ENCODE data around the gene SLC25A21. TPM values are rescaled to one million over a fixed set of nuclear protein-coding genes. Genes with fewer than 3 reads are reported as not detected.
"Not testable (repeated sequence)": the region's sequence is repeated elsewhere in the genome, so short reads cannot be mapped to it uniquely, and the experiment has no call there.

SLC25A21 gene
- polyA plus RNA-seq, 2 donors = 0.53 to 0.74 TPM

DNA sequence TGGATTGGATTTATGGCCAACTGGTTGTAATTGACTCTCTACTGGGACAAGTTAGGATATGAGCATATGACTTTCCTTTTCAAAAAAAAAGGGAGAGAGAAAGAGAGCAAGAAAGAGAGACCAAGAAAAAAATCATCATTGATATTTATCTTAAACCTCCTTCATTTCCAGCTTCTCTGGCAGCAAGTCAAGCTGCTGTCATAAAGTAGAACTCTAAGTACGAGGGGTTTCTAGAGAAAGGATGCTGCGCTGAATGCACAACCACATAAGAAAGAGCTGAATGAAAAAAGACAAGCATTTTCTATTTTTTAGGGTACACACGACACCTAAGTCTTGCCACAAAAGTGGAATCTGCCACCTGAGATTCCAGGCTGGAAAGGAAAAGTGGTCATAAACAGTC is 182.6 kb downstream of the SLC25A21 start:
- Histone ChIP-seq H3K36me3 (ENCODE audit: control insufficient read depth in 2 of 2, insufficient read depth in 2 of 2, low read length in 1 of 2) (no peaks in the 10 kb centered on the region), H3K4me3 (ENCODE audit: low read depth in 1 of 2, low read length in 2 of 2) (no peak overlapping the region), H3K4me1 (ENCODE audit: control insufficient read depth in 2 of 2, insufficient read depth in 2 of 2, low read length in 1 of 2) (no peaks in the 10 kb centered on the region), H3K9me3 (ENCODE audit: control insufficient read depth in 2 of 2, insufficient read depth in 1 of 2, low read depth in 1 of 2, low read length in 1 of 2) (no peaks in the 10 kb centered on the region), H3K27me3 (ENCODE audit: control insufficient read depth in 1 of 2, insufficient read depth in 2 of 2, low read length in 2 of 2) (no peaks in the 10 kb centered on the region), H3K27ac (ENCODE audit: low read depth in 2 of 2, low read length in 1 of 2) (no peak overlapping the region)
- WGBS, 2 donors = 76 to 85% methylated on average over 3 of the region's 3 CpGs

DNA sequence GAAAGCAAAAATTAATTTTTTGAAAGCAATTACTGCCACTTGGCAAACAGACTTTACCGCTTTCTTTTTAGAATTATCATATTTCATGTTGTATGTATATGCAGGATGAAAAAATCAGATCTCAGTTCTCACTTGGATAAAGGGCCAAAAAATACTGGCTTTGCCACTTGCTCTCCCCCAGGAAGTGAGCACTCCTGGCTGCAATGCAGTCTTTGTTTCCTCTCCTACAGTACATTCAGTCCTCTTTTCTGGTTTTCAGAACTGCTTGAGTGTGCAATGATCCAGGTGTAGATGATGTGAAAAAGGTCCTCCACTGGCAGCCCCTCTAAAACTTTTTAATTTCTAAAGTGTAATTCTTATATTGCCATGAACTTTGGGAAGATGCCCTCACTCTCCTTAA is 183.4 kb downstream of the SLC25A21 start:
- Histone ChIP-seq H3K36me3 (ENCODE audit: control insufficient read depth in 2 of 2, insufficient read depth in 2 of 2, low read length in 1 of 2) (no peaks in the 10 kb centered on the region), H3K27me3 (ENCODE audit: control insufficient read depth in 1 of 2, insufficient read depth in 2 of 2, low read length in 2 of 2) (no peaks in the 10 kb centered on the region), H3K27ac (ENCODE audit: low read depth in 2 of 2, low read length in 1 of 2) (no peak overlapping the region), H3K4me3 (ENCODE audit: low read depth in 1 of 2, low read length in 2 of 2) (no peak overlapping the region), H3K9me3 (ENCODE audit: control insufficient read depth in 2 of 2, insufficient read depth in 1 of 2, low read depth in 1 of 2, low read length in 1 of 2) (no peaks in the 10 kb centered on the region), H3K4me1 (ENCODE audit: control insufficient read depth in 2 of 2, insufficient read depth in 2 of 2, low read length in 1 of 2) (no peaks in the 10 kb centered on the region)
- WGBS, 2 donors = 96 to 100% methylated on average over 1 of the region's 1 CpG

DNA sequence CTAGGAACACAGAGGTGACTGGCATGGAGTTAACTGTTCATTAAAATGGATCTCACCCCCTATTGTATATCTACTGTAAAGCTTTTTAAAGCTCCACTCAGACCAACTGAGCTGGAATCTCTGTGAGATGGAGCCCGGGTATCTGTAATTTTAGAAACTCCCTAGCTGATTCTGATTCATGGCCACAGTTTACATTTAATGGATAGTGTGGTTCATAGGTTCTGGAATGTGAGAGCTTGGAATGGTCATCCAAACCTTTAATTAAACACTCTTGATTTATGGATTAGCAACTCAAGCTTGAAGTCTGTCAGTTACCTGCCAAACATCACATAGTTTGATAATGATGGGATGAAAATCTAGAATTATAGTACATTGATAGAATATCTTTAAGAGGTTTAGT is 183.8 kb downstream of the SLC25A21 start:
- Histone ChIP-seq H3K27ac (ENCODE audit: low read depth in 2 of 2, low read length in 1 of 2) (no peak overlapping the region), H3K4me1 (ENCODE audit: control insufficient read depth in 2 of 2, insufficient read depth in 2 of 2, low read length in 1 of 2) (no peaks in the 10 kb centered on the region), H3K36me3 (ENCODE audit: control insufficient read depth in 2 of 2, insufficient read depth in 2 of 2, low read length in 1 of 2) (no peaks in the 10 kb centered on the region), H3K27me3 (ENCODE audit: control insufficient read depth in 1 of 2, insufficient read depth in 2 of 2, low read length in 2 of 2) (no peaks in the 10 kb centered on the region), H3K9me3 (ENCODE audit: control insufficient read depth in 2 of 2, insufficient read depth in 1 of 2, low read depth in 1 of 2, low read length in 1 of 2) (no peaks in the 10 kb centered on the region), H3K4me3 (ENCODE audit: low read depth in 1 of 2, low read length in 2 of 2) (no peak overlapping the region)
- whole genome bisulfite sequencing, 2 donors = 60 to 78% methylated on average over 1 of the region's 1 CpG

DNA sequence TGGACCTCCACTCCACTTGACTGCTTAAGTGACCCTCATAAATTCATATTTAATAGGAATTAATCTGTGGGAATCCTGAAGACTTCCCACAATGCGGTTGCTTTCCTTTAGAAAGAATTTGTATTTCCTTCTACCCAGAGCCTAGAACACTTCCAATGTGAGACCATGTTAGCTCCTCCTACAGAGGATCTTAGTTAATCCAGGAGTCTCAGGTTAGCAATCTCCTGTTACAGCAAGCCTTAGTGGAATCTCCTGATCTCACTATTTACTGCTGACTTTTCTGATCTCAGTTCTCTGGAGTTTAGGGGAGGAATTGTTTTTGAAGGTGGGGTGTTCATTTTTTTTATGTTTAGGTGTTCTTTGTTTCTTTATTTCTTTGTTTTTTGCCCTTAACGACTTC is 186.0 kb downstream of the SLC25A21 start:
- H3K36me3 ChIP-seq (ENCODE audit: control insufficient read depth in 2 of 2, insufficient read depth in 2 of 2, low read length in 1 of 2) = no peaks in the 10 kb centered on the region
- no peaks in the 10 kb centered on the region for H3K9me3 ChIP-seq (ENCODE audit: control insufficient read depth in 2 of 2, insufficient read depth in 1 of 2, low read depth in 1 of 2, low read length in 1 of 2)
- H3K27me3 ChIP-seq (ENCODE audit: control insufficient read depth in 1 of 2, insufficient read depth in 2 of 2, low read length in 2 of 2) = no peaks in the 10 kb centered on the region
- H3K4me1 ChIP-seq (ENCODE audit: control insufficient read depth in 2 of 2, insufficient read depth in 2 of 2, low read length in 1 of 2) = no peaks in the 10 kb centered on the region
- H3K27ac ChIP-seq (ENCODE audit: low read depth in 2 of 2, low read length in 1 of 2) = no peak overlapping the region
- no peak overlapping the region for H3K4me3 ChIP-seq (ENCODE audit: low read depth in 1 of 2, low read length in 2 of 2)
- WGBS, 2 donors = 72 to 76% methylated on average over 2 of the region's 2 CpGs

DNA sequence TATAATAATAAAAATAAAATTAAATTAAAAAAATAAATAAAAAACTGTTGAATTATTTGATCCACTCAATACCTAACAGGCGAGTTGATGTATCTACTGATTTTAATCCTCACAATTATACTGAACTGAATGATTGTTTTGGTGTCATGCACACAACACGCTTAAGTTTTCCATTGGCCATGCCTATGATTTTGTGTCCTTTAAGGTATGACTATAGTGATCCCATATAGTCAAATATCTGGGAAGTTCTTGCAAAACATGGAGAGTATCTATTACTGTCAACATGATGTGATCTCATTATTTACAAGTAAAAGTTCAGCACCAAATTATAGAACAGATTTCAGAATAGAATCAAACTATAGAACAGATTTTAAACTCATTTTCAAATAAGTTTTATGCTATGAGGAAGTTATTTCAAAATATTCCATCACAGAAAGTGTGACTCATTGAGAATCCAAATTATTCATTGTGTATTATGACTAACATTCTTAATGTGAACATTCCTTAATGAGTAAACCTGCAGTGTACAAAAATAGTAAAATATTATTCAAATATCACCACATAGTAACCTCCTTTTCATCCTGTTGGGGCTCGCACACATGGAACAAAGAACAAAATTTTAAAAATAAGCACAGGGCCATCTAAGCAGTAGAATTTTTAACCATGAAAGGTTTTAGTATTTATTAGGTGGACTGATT is 190.4 kb downstream of the SLC25A21 start:
- H3K4me1 ChIP-seq (ENCODE audit: control insufficient read depth in 2 of 2, insufficient read depth in 2 of 2, low read length in 1 of 2) = no peaks in the 10 kb centered on the region
- H3K4me3 ChIP-seq (ENCODE audit: low read depth in 1 of 2, low read length in 2 of 2) = no peak overlapping the region
- H3K9me3 ChIP-seq (ENCODE audit: control insufficient read depth in 2 of 2, insufficient read depth in 1 of 2, low read depth in 1 of 2, low read length in 1 of 2) = no peaks in the 10 kb centered on the region
- 57 to 58% methylated on average over 3 of the region's 3 CpGs for WGBS, 2 donors
- peak overlapping the region in 1 of 2 donors; percentile 80 for H3K27ac ChIP-seq (ENCODE audit: low read depth in 2 of 2, low read length in 1 of 2)
- no peaks in the 10 kb centered on the region for H3K27me3 ChIP-seq (ENCODE audit: control insufficient read depth in 1 of 2, insufficient read depth in 2 of 2, low read length in 2 of 2)
- no peaks in the 10 kb centered on the region for H3K36me3 ChIP-seq (ENCODE audit: control insufficient read depth in 2 of 2, insufficient read depth in 2 of 2, low read length in 1 of 2)

DNA sequence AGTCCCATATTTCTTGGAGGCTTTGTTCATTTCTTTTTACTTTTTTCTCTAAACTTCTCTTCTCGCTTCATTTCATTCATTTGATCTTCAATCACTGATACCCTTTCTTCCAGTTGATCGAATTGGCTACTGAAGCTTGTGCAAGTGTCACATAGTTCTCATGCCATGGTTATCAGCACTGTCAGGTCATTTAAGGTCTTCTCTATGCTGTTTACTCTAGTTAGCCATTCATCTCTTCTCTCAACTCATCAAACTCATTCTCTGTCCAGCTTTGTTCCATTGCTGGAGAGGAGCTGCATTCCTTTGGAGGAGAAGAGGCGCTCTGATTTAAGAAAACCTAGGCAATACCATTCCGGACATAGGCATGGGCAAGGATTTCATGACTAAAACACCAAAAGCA is 192.0 kb downstream of the SLC25A21 start:
- H3K27me3 ChIP-seq (ENCODE audit: control insufficient read depth in 1 of 2, insufficient read depth in 2 of 2, low read length in 2 of 2); H3K4me1 ChIP-seq (ENCODE audit: control insufficient read depth in 2 of 2, insufficient read depth in 2 of 2, low read length in 1 of 2); H3K27ac ChIP-seq (ENCODE audit: low read depth in 2 of 2, low read length in 1 of 2); H3K4me3 ChIP-seq (ENCODE audit: low read depth in 1 of 2, low read length in 2 of 2); H3K36me3 ChIP-seq (ENCODE audit: control insufficient read depth in 2 of 2, insufficient read depth in 2 of 2, low read length in 1 of 2); H3K9me3 ChIP-seq (ENCODE audit: control insufficient read depth in 2 of 2, insufficient read depth in 1 of 2, low read depth in 1 of 2, low read length in 1 of 2): not testable (repeated sequence)
- 74 to 82% methylated on average over 4 of the region's 4 CpGs for WGBS, 2 donors

DNA sequence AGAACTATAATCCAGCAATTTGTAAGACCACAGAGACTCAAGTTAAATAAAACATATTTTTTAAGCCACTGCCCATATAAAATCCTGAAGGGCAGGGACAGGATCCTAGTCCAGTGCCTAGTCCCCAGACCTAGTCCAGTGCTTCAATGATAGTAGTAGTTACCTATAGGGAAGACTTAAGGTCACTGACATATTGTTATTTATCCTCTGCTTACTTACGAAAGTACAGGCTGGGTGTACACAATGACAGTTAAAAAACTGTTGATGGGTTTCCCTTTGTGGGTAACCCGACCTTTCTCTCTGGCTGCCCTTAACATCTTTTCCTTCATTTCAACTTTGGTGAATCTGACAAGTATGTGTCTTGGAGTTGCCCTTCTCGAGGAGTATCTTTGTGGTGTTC is 192.5 kb downstream of the SLC25A21 start:
- H3K4me3 ChIP-seq (ENCODE audit: low read depth in 1 of 2, low read length in 2 of 2) = no peak overlapping the region
- H3K9me3 ChIP-seq (ENCODE audit: control insufficient read depth in 2 of 2, insufficient read depth in 1 of 2, low read depth in 1 of 2, low read length in 1 of 2) = no peaks in the 10 kb centered on the region
- H3K27me3 ChIP-seq (ENCODE audit: control insufficient read depth in 1 of 2, insufficient read depth in 2 of 2, low read length in 2 of 2) = no peaks in the 10 kb centered on the region
- WGBS, 2 donors = 67 to 71% methylated on average over 3 of the region's 3 CpGs
- no peaks in the 10 kb centered on the region for H3K36me3 ChIP-seq (ENCODE audit: control insufficient read depth in 2 of 2, insufficient read depth in 2 of 2, low read length in 1 of 2)
- H3K4me1 ChIP-seq (ENCODE audit: control insufficient read depth in 2 of 2, insufficient read depth in 2 of 2, low read length in 1 of 2) = peaks cover 0 to 2% of the 10 kb centered on the region in 2 donors
- H3K27ac ChIP-seq (ENCODE audit: low read depth in 2 of 2, low read length in 1 of 2) = no peak overlapping the region

DNA sequence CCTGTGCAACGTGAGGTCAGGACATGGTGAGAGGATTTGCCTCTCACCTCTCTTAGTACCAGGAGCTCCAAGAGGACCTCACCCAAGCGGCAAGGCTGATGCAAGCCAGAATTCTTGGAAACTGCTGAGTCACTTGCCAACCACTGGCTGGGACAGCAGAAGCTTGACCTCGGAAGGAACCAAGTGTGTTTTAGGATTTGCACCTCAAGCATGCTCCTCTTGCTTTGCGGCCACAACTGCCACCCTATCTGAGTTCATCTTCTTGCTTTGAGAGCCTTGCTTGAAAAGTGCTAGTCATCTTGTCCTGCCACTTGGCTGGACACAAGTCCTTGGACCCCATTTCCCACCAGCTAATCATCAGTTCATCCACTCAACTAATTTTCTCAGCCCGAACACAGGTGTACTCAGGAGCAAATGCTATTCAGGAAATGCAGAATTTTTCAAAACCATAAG is 195.8 kb downstream of the SLC25A21 start:
- H3K27ac ChIP-seq (ENCODE audit: low read depth in 2 of 2, low read length in 1 of 2) = peak overlapping the region; percentile 81 to 85
- WGBS, 2 donors = 57 to 69% methylated on average over 5 of the region's 5 CpGs
- no peak overlapping the region for H3K4me3 ChIP-seq (ENCODE audit: low read depth in 1 of 2, low read length in 2 of 2)

DNA sequence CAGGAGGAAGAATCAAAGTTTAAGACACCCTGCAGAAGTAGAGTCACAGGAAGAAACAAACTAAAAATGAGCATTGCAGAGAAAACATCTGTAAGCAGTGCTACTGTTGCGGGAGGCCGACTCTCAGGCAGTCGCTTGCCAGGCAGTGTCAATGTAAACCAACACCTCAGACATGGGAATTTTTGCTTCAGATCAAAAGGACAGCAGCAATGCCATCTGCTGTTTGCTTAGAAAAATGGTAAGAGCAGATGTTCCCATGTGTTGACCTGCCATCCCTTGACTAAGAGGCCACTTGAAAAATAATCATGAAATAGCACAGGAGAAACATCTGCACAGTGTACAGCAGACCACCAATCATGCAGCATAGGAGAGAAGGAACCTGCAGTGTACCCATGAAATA is 196.6 kb downstream of the SLC25A21 start:
- H3K27me3 ChIP-seq (ENCODE audit: control insufficient read depth in 1 of 2, insufficient read depth in 2 of 2, low read length in 2 of 2) = no peaks in the 10 kb centered on the region
- no peaks in the 10 kb centered on the region for H3K36me3 ChIP-seq (ENCODE audit: control insufficient read depth in 2 of 2, insufficient read depth in 2 of 2, low read length in 1 of 2)
- peaks cover 0 to 6% of the 10 kb centered on the region in 2 donors for H3K4me1 ChIP-seq (ENCODE audit: control insufficient read depth in 2 of 2, insufficient read depth in 2 of 2, low read length in 1 of 2)
- H3K9me3 ChIP-seq (ENCODE audit: control insufficient read depth in 2 of 2, insufficient read depth in 1 of 2, low read depth in 1 of 2, low read length in 1 of 2) = no peaks in the 10 kb centered on the region
- H3K27ac ChIP-seq (ENCODE audit: low read depth in 2 of 2, low read length in 1 of 2) = peak overlapping the region; percentile 82 to 90
- WGBS, 2 donors = 46 to 54% methylated on average over 3 of the region's 3 CpGs
- H3K4me3 ChIP-seq (ENCODE audit: low read depth in 1 of 2, low read length in 2 of 2) = no peak overlapping the region

More for the DNA sequence above, 195.8 kb downstream of the SLC25A21 start:
- Histone ChIP-seq H3K36me3 (ENCODE audit: control insufficient read depth in 2 of 2, insufficient read depth in 2 of 2, low read length in 1 of 2) (no peaks in the 10 kb centered on the region), H3K9me3 (ENCODE audit: control insufficient read depth in 2 of 2, insufficient read depth in 1 of 2, low read depth in 1 of 2, low read length in 1 of 2) (no peaks in the 10 kb centered on the region), H3K27me3 (ENCODE audit: control insufficient read depth in 1 of 2, insufficient read depth in 2 of 2, low read length in 2 of 2) (no peaks in the 10 kb centered on the region), H3K4me1 (ENCODE audit: control insufficient read depth in 2 of 2, insufficient read depth in 2 of 2, low read length in 1 of 2) (peaks cover 0 to 6% of the 10 kb centered on the region in 2 donors)

DNA sequence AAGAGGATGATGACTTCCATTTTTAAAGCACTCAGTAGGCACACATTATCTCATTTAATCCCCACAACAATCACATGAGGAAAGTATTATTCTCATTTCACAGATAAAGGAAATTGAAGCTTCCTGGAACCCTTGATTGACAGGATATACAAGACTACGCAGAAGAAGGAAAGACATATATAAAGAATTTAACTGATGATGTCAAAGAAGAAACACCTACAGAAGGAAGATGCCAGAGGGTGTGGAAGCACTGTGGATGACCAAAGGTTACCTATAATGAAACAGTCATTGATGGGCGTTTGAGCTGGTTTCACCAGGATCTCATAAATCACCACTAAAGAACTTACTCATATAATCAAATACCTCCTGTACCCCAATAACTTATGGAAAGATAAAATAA is 197.4 kb downstream of the SLC25A21 start:
- H3K4me3 ChIP-seq (ENCODE audit: low read depth in 1 of 2, low read length in 2 of 2) = no peak overlapping the region
- peaks cover 0 to 6% of the 10 kb centered on the region in 2 donors for H3K4me1 ChIP-seq (ENCODE audit: control insufficient read depth in 2 of 2, insufficient read depth in 2 of 2, low read length in 1 of 2)
- 59 to 71% methylated on average over 2 of the region's 2 CpGs for WGBS, 2 donors
- H3K27me3 ChIP-seq (ENCODE audit: control insufficient read depth in 1 of 2, insufficient read depth in 2 of 2, low read length in 2 of 2) = no peaks in the 10 kb centered on the region
- H3K27ac ChIP-seq (ENCODE audit: low read depth in 2 of 2, low read length in 1 of 2) = peak overlapping the region; percentile 22 to 29
- H3K9me3 ChIP-seq (ENCODE audit: control insufficient read depth in 2 of 2, insufficient read depth in 1 of 2, low read depth in 1 of 2, low read length in 1 of 2) = no peaks in the 10 kb centered on the region
- no peaks in the 10 kb centered on the region for H3K36me3 ChIP-seq (ENCODE audit: control insufficient read depth in 2 of 2, insufficient read depth in 2 of 2, low read length in 1 of 2)

All from esophagus (tissue), 2 donors.